Measurements from ENCODE around the gene CARD16.
"Not testable (repeated sequence)": the region's sequence is repeated elsewhere in the genome, so short reads cannot be mapped to it uniquely, and the experiment has no call there.

CARD16 gene

GRCh38 chr11:105044557-105045524 is at the start of gene CARD16:
CARD16 (minus strand) TSS chr11:105045335; CDS start chr11:105045297, 38 bp downstream.
- not testable (repeated sequence) for H3K4me3 ChIP-seq (ENCODE audit: low read length); H3K4me1 ChIP-seq (ENCODE audit: control insufficient read depth, low read length); H3K9me2 ChIP-seq (replicated peaks; ENCODE audit: control insufficient read depth, low read length); H3K9me3 ChIP-seq (ENCODE audit: control insufficient read depth, insufficient read depth, low read length); H3K27ac ChIP-seq (ENCODE audit: low read depth, low read length); H3K79me2 ChIP-seq (ENCODE audit: control insufficient read depth, low read length); H3K4me2 ChIP-seq (ENCODE audit: low read length); H3K27me3 ChIP-seq (ENCODE audit: control insufficient read depth, low read length); H4K20me1 ChIP-seq (ENCODE audit: control insufficient read depth, insufficient read depth, low read depth, low read length); H3F3A ChIP-seq (ENCODE audit: control insufficient read depth, insufficient read depth); H3K36me3 ChIP-seq (ENCODE audit: control insufficient read depth, low read length)

GRCh38 chr11:105092256-105093239 is 47.4 kb upstream of the CARD16 start:
- Histone ChIP-seq H3K9me2 (replicated peaks; ENCODE audit: control insufficient read depth, low read length) (no peaks in the 10 kb centered on the region), H3K36me3 (ENCODE audit: control insufficient read depth, low read length) (no peaks in the 10 kb centered on the region), H3K4me1 (ENCODE audit: control insufficient read depth, low read length) (no peaks in the 10 kb centered on the region), H3F3A (ENCODE audit: control insufficient read depth, insufficient read depth) (no peaks in the 10 kb centered on the region), H4K20me1 (ENCODE audit: control insufficient read depth, insufficient read depth, low read depth, low read length) (no peaks in the 10 kb centered on the region), H3K27me3 (ENCODE audit: control insufficient read depth, low read length) (no peaks in the 10 kb centered on the region), H3K4me2 (ENCODE audit: low read length) (no peak overlapping the region), H3K27ac (ENCODE audit: low read depth, low read length) (no peak overlapping the region), H3K79me2 (ENCODE audit: control insufficient read depth, low read length) (no peaks in the 10 kb centered on the region), H3K9me3 (ENCODE audit: control insufficient read depth, insufficient read depth, low read length) (no peaks in the 10 kb centered on the region), H3K4me3 (ENCODE audit: low read length) (no peak overlapping the region)
- TF ChIP-seq EZH2phosphoT487 (IDR thresholded peaks at IDR 0.05; ENCODE audit: borderline replicate concordance, low read length) (no peak), CTCF (IDR thresholded peaks at IDR 0.05; ENCODE audit: low read depth, low read length, poor library complexity, severe bottlenecking) (no peak)

- no peak overlapping the region for H3K27ac ChIP-seq (ENCODE audit: low read depth, low read length)
Observed at GRCh38 chr11:105081412-105082150, 36.4 kb upstream of the CARD16 start.

GRCh38 chr11:105080171-105080906 is 35.2 kb upstream of the CARD16 start:
- not testable (repeated sequence) for H3K79me2 ChIP-seq (ENCODE audit: control insufficient read depth, low read length); H3K9me3 ChIP-seq (ENCODE audit: control insufficient read depth, insufficient read depth, low read length); H3F3A ChIP-seq (ENCODE audit: control insufficient read depth, insufficient read depth); H3K4me3 ChIP-seq (ENCODE audit: low read length); H3K27me3 ChIP-seq (ENCODE audit: control insufficient read depth, low read length); H3K27ac ChIP-seq (ENCODE audit: low read depth, low read length); H3K36me3 ChIP-seq (ENCODE audit: control insufficient read depth, low read length); H3K4me1 ChIP-seq (ENCODE audit: control insufficient read depth, low read length); H3K4me2 ChIP-seq (ENCODE audit: low read length); H4K20me1 ChIP-seq (ENCODE audit: control insufficient read depth, insufficient read depth, low read depth, low read length); H3K9me2 ChIP-seq (replicated peaks; ENCODE audit: control insufficient read depth, low read length)

More at GRCh38 chr11:105081412-105082150, 36.4 kb upstream of the CARD16 start:
- Histone ChIP-seq H3K36me3 (ENCODE audit: control insufficient read depth, low read length) (no peaks in the 10 kb centered on the region), H4K20me1 (ENCODE audit: control insufficient read depth, insufficient read depth, low read depth, low read length) (no peaks in the 10 kb centered on the region), H3K4me1 (ENCODE audit: control insufficient read depth, low read length) (no peaks in the 10 kb centered on the region), H3K9me3 (ENCODE audit: control insufficient read depth, insufficient read depth, low read length) (no peaks in the 10 kb centered on the region), H3K4me3 (ENCODE audit: low read length) (no peak overlapping the region), H3K9me2 (replicated peaks; ENCODE audit: control insufficient read depth, low read length) (no peaks in the 10 kb centered on the region), H3F3A (ENCODE audit: control insufficient read depth, insufficient read depth) (no peaks in the 10 kb centered on the region), H3K4me2 (ENCODE audit: low read length) (no peak overlapping the region), H3K27me3 (ENCODE audit: control insufficient read depth, low read length) (no peaks in the 10 kb centered on the region), H3K79me2 (ENCODE audit: control insufficient read depth, low read length) (no peaks in the 10 kb centered on the region)
- no peak for TF ChIP-seq EZH2phosphoT487 (IDR thresholded peaks at IDR 0.05; ENCODE audit: borderline replicate concordance, low read length)
- no peak for TF ChIP-seq CTCF (IDR thresholded peaks at IDR 0.05; ENCODE audit: low read depth, low read length, poor library complexity, severe bottlenecking)

All from DOHH2 (cell line).